HCT116 (cell line): ENCODE measurements around the gene ANKFN1.

Source experiments
- CTCF ChIP-seq, 3 experiments: fragments of 200-600 bp in 1 of 3; sonication (generic) in 1 of 3; IDR thresholded peaks in 2 of 3; conservative IDR thresholded peaks in 1 of 3; 2 replicates each; pipeline ENCODE4 v1.5.1; 2012 to 2017; ENCODE audit warnings: low read depth in 2 of 3, low read length in 2 of 3, antibody characterized with exemption in 1 of 3, borderline replicate concordance in 1 of 3, control low read depth in 1 of 3, mild to moderate bottlenecking in 1 of 3, mixed read lengths in 1 of 3, mixed run types in 1 of 3, moderate library complexity in 1 of 3; ENCODE audit not compliant: insufficient read depth in 1 of 3
- EZH2phosphoT487 ChIP-seq: fragments of 200-600 bp; IDR thresholded peaks from 2 replicates; pipeline ENCODE4 v1.6.1; 2018; ENCODE audit warnings: antibody characterized with exemption, borderline replicate concordance
- POLR2A ChIP-seq: IDR thresholded peaks from 2 replicates; pipeline ENCODE4 v1.7.0; 2011; ENCODE audit warnings: borderline replicate concordance; ENCODE audit not compliant: insufficient read depth, insufficient read length; ENCODE audit errors: extremely low read depth
- POLR2AphosphoS5 ChIP-seq: IDR thresholded peaks from 2 replicates; pipeline ENCODE4 v1.6.1; 2011; ENCODE audit warnings: mild to moderate bottlenecking, low read depth, low read length, moderate library complexity

GRCh38 chr17:56451629-56452028 lies 298.4 kb downstream of the ANKFN1 start:
- TF ChIP-seq POLR2A (no peak), POLR2AphosphoS5 (no peak), CTCF (IDR thresholded peaks at IDR 0.05 in 2 of 3, conservative IDR thresholded peaks at IDR 0.05 in 1 of 3; ENCODE audit: borderline replicate concordance in 1 of 3, insufficient read depth in 1 of 3, low read depth in 2 of 3, low read length in 2 of 3) (no peak), EZH2phosphoT487 (no peak)
